Activated naive CD4-positive, alpha-beta T cell treated with anti-CD3 and anti-CD28 coated beads, Interleukin-2, amount 10 ng/mL, durations not matched to agents 7 days and 5 days (primary cell): Measurements from ENCODE around the gene SOSTDC1.
A peak's percentile ranks its signal among the peaks of the same experiment; 100 is the strongest.
"Not testable (repeated sequence)": the region's sequence is repeated elsewhere in the genome, so short reads cannot be mapped to it uniquely, and the experiment has no call there.

Experiments
- CTCF ChIA-PET: fragments of 350-600 bp; sonication (Branson Sonifier 250); formaldehyde crosslinking; loops from one replicate; lab custom pipeline; 2021; ENCODE audit warnings: antibody characterized with exemption; lab: Charles Lee
- DNase-seq: peaks from one replicate; pipeline ENCODE4 v3.0.0-alpha.2; 2020
- H3K27ac Mint-ChIP-seq: one replicate; pipeline ENCODE4 v1.8.0; 2021; ENCODE audit warnings: mild to moderate bottlenecking, moderate library complexity, mixed read lengths
- H3K27me3 Mint-ChIP-seq: one replicate; pipeline ENCODE4 v1.8.0; 2021; ENCODE audit warnings: mild to moderate bottlenecking, mixed read lengths
- H3K36me3 Mint-ChIP-seq: one replicate; pipeline ENCODE4 v1.8.0; 2021; ENCODE audit warnings: mixed read lengths
- H3K4me1 Mint-ChIP-seq: one replicate; pipeline ENCODE4 v1.8.0; 2021; ENCODE audit warnings: mixed read lengths
- H3K4me3 Mint-ChIP-seq: one replicate; pipeline ENCODE4 v1.8.0; 2021; ENCODE audit warnings: mild to moderate bottlenecking, moderate library complexity, mixed read lengths
- H3K9me3 Mint-ChIP-seq: one replicate; pipeline ENCODE4 v1.8.0; 2021; ENCODE audit warnings: mixed read lengths

SOSTDC1 gene, protein sequence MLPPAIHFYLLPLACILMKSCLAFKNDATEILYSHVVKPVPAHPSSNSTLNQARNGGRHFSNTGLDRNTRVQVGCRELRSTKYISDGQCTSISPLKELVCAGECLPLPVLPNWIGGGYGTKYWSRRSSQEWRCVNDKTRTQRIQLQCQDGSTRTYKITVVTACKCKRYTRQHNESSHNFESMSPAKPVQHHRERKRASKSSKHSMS

DNA sequence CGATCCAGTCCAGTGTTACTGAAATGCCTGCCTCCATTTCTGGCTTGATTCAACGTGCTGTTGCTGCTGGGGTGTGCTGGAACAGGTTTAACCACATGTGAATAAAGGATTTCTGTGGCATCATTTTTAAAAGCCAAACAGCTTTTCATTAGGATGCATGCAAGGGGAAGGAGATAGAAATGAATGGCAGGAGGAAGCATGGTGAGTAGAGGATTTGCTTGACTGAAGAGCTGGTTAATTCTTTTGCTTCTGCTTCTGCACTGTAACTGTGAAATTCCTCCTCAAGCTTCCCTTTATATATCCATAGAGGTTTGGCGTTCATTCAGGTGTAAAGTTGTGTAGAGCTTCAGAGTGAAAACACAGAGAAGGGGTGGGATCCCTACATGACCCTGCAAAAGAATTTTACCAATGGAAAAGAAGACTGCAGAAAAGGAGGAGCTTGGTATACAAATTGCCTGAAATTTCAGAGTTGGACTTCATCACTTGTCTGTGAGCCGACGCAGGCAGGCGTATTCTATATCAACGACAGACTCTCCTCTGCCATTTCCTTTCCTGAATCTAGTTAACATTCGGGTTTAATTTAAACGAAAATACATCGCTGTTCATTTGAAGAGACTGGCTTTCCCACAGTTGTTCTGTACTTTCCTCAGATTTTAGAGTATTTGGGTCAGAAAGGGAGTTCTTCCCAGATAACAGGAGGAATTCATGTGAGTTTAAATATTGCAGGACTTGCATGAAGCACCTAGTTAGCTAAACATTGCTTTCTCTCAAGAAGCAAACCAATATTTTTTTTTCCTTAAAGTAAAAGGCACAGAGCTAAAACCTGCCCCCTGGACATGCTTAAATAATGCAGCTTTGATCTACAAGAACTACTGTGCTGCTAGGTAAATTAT lies at the start of gene SOSTDC1:
TSS of gene SOSTDC1 (minus strand) at position 270 of the 893 bp plus-strand sequence. CDS start at position 200, 70 bp downstream.
- Mint-ChIP-seq H3K27ac (no peak within 1 kb of the TSS), H3K36me3 (no peaks in the 10 kb centered on the region), H3K9me3 (no peaks in the 10 kb centered on the region), H3K4me1 (no peaks in the 10 kb centered on the region), H3K27me3 (no peaks in the 10 kb centered on the region), H3K4me3 (no peak within 1 kb of the TSS)
- DNase-seq: no peak
- CTCF ChIA-PET: no interaction called here

DNA sequence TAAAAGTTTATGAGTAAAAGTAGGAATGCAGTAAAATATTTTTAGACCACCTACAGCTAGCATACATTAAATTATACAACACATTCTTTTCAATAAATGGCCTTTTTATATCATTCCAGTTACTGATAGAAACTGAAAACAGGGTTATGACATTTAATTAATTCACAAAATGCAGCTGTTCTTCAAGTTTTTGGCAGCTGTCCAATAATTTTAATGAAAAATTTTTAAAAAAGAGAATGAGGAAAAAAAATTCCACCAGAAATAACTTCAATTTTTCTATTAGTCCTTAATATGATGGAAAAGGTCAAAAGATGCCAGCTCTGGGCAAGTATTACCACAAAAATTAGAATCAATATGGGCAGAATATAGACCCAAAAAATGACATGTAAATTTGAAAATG lies 49.2 kb upstream of the SOSTDC1 start:
- Mint-ChIP-seq H3K27me3 (no peaks in the 10 kb centered on the region), H3K4me3 (no peak overlapping the region), H3K9me3 (no peaks in the 10 kb centered on the region), H3K27ac (no peak overlapping the region), H3K36me3 (no peaks in the 10 kb centered on the region), H3K4me1 (no peaks in the 10 kb centered on the region)
- no peak for DNase-seq
- CTCF ChIA-PET: interaction anchor here (0.6 kb wide), 1 partner anchor 1204 kb away, joined by 3 read pairs; no protein-coding TSS in a partner anchor

DNA sequence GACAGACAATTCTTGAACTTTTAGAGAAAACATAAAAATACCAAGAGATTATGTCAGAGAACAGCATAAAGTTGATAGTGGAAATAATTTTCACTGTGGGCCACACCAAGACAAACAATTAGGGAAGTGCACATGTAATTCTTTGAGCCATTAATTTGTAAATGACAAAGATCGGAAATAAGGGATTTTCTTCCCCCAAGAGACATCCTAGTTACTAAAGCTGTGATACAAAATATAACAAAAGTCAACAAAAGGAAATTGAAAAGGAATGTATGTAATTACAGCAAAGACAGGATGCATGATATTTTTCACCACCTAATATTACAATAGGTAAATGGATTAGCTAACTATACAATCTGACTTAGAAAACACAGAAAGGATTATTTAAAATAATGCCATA lies 48.7 kb upstream of the SOSTDC1 start:
- CTCF ChIA-PET: no interaction called here
- Mint-ChIP-seq H3K9me3 (no peaks in the 10 kb centered on the region), H3K27ac (no peak overlapping the region), H3K27me3 (no peaks in the 10 kb centered on the region), H3K4me3 (no peak overlapping the region), H3K36me3 (no peaks in the 10 kb centered on the region), H3K4me1 (no peaks in the 10 kb centered on the region)
- DNase-seq: no peak

DNA sequence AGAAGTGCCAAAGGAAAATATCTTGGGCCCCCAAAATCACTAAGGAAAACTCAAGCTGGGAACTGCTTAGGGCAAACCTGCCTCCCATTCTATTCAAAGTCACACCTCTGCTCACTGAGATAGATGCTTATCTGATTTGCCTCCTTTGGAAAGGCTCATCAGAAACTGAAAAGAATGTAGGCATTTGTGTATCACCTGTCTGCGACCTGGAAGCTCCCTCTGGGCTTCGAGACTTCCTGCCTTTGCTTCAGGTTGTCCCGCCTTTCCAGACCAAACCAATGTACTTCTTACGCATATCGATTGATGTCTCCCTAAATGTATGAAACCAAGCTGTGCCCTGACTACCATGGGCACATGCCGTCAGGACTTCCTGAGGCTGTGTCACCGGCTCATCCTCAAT lies 46.6 kb upstream of the SOSTDC1 start:
- H3K4me3 Mint-ChIP-seq: no peak overlapping the region
- no peaks in the 10 kb centered on the region for H3K36me3 Mint-ChIP-seq
- no peak for DNase-seq
- no peak overlapping the region for H3K27ac Mint-ChIP-seq
- CTCF ChIA-PET: no interaction called here
- no peaks in the 10 kb centered on the region for H3K9me3 Mint-ChIP-seq
- no peaks in the 10 kb centered on the region for H3K27me3 Mint-ChIP-seq
- H3K4me1 Mint-ChIP-seq: no peaks in the 10 kb centered on the region

DNA sequence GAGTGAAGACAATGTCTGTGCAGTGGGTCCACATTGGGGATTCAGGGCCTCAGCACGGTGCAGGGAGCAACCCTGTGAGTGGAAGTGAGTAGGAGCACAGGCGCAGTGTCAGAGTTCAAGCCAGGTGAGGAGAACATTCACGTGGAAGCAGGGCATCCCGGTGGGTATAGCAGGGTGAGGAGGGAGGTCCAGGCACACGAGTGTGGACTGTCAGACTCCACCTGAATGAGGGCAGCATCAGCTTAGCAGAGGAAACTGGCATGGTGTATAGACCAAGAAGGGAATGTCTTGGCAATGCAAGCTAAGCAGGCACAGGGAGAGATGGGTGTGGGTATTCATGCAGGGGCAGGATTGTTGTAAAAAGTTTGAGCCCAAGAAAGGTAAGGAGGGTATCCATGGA lies 45.8 kb upstream of the SOSTDC1 start:
- CTCF ChIA-PET: no interaction called here
- no peaks in the 10 kb centered on the region for H3K36me3 Mint-ChIP-seq

DNA sequence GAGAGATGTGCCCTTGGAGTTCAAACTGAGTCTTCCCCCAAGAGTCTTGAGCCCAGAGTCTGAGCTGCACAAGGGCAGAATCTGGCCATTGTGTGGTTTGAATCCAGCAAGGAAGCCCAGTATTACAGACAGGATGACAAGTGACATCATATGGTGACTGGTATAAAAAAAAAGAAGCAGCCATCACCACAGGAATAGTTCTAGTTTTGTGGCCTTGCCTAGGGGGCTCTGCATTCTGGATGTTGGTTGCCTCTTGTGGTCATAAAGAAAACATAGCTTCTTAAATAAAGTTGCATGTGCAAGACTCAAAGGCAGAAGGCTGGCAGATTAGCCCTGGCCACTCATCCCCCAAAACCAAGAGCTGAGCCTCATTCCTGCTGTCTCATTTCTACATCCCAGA lies 44.3 kb upstream of the SOSTDC1 start:
- Mint-ChIP-seq H3K27me3 (no peaks in the 10 kb centered on the region), H3K9me3 (no peaks in the 10 kb centered on the region), H3K4me1 (no peaks in the 10 kb centered on the region), H3K27ac (no peak overlapping the region), H3K36me3 (no peaks in the 10 kb centered on the region), H3K4me3 (no peak overlapping the region)
- CTCF ChIA-PET: interaction anchor here (0.5 to 0.6 kb wide), 2 partner anchors 56 to 1399 kb away, joined by 3 to 4 read pairs; no protein-coding TSS in a partner anchor
- DNase-seq: no peak

More for the DNA sequence above, 45.8 kb upstream of the SOSTDC1 start:
- H3K4me3 Mint-ChIP-seq: no peak overlapping the region
- no peaks in the 10 kb centered on the region for H3K9me3 Mint-ChIP-seq
- H3K27me3 Mint-ChIP-seq: no peaks in the 10 kb centered on the region
- no peak overlapping the region for H3K27ac Mint-ChIP-seq
- DNase-seq: no peak
- no peaks in the 10 kb centered on the region for H3K4me1 Mint-ChIP-seq

DNA sequence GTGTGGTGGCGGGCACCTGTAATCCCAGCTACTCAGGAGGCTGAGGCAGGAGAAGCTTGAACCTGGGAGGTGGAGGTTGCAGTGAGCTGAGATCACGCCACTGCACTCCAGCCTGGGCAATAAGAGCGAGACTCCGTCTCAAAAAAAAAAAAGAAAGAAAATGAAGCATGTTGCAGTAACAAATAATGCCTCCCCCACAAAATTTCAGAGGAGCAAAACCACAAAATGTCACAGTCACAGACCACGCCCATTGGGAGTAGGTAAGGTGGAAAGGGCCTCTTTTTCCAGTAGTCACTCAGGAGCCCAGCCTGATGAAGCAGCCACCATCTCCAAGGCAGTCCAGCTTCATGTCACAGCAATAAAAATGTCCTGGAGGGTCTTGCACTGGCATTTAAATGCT lies 40.9 kb upstream of the SOSTDC1 start:
- H3K9me3 Mint-ChIP-seq, H3K4me3 Mint-ChIP-seq, H3K27me3 Mint-ChIP-seq, DNase-seq, H3K27ac Mint-ChIP-seq, CTCF ChIA-PET, H3K36me3 Mint-ChIP-seq, H3K4me1 Mint-ChIP-seq: not testable (repeated sequence)

DNA sequence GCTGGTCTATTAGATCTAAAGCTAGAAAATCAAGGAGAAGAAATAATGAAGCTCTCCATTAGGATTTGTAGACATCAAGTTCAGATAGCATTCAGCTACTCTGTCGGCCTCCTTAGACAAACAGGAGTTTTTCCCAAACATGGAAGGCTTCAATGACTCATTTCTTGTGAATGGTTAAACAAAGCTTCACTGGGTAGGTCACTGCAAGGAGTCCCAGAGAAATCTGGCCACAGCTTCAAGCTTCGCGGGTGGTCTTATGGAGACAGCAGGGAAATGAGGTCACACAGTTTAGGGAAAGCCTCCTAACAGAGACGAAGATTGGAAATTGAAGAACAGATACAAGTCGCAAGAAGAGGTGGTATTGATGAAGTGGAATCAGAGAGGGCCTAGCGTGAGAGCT lies 38.5 kb upstream of the SOSTDC1 start:
- H3K36me3 Mint-ChIP-seq: no peaks in the 10 kb centered on the region
- no peak overlapping the region for H3K27ac Mint-ChIP-seq
- no peak overlapping the region for H3K4me3 Mint-ChIP-seq
- H3K27me3 Mint-ChIP-seq: peaks cover 8% of the 10 kb centered on the region
- CTCF ChIA-PET: no interaction called here
- no peak for DNase-seq
- no peaks in the 10 kb centered on the region for H3K4me1 Mint-ChIP-seq
- H3K9me3 Mint-ChIP-seq: no peaks in the 10 kb centered on the region

DNA sequence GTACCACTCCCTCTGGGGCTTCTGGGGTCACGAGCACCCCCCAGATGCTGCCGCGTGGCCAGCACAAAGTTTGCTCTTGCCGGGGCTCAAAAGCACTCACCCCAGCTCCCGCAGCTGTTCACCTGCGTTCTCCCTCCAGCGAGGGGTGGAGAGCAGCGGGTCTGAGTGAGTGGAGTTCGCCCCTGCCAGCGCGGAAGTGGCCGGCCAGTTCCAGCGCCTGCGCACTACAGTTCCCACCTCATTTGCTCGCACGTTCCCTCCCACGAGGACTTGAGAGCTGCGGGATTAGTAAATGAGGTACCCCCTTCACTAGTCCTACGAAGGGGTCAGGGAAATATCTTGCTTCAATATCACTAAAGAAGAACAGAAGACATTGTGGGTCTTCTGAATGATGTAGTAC lies 36.8 kb upstream of the SOSTDC1 start:
- no peaks in the 10 kb centered on the region for H3K4me1 Mint-ChIP-seq
- CTCF ChIA-PET: no interaction called here
- H3K27ac Mint-ChIP-seq: no peak overlapping the region
- H3K4me3 Mint-ChIP-seq: no peak overlapping the region
- H3K27me3 Mint-ChIP-seq: peaks cover 8% of the 10 kb centered on the region
- DNase-seq: no peak
- no peaks in the 10 kb centered on the region for H3K9me3 Mint-ChIP-seq
- H3K36me3 Mint-ChIP-seq: no peaks in the 10 kb centered on the region

DNA sequence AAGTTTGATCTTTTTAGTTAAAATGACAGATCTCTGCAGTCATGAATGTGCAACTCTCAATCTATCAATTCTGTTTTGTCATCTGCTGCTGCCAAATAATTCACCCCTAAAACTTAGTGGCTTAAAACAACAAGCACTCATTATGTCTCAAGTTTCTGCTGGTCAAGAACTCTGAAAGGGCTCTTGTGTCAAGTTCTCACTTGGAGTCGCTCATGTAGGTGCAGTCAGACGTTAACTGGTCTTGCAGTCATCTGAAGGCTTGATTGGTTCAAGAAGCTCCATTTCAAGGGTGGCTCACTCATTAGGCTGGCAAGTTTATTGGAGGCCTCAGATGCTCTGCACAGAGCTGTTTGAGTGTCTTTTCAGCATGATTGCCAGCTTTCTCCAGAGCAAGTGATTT lies 32.6 kb upstream of the SOSTDC1 start:
- Mint-ChIP-seq H3K4me3 (no peak overlapping the region), H3K4me1 (no peaks in the 10 kb centered on the region)
- no peak for DNase-seq

DNA sequence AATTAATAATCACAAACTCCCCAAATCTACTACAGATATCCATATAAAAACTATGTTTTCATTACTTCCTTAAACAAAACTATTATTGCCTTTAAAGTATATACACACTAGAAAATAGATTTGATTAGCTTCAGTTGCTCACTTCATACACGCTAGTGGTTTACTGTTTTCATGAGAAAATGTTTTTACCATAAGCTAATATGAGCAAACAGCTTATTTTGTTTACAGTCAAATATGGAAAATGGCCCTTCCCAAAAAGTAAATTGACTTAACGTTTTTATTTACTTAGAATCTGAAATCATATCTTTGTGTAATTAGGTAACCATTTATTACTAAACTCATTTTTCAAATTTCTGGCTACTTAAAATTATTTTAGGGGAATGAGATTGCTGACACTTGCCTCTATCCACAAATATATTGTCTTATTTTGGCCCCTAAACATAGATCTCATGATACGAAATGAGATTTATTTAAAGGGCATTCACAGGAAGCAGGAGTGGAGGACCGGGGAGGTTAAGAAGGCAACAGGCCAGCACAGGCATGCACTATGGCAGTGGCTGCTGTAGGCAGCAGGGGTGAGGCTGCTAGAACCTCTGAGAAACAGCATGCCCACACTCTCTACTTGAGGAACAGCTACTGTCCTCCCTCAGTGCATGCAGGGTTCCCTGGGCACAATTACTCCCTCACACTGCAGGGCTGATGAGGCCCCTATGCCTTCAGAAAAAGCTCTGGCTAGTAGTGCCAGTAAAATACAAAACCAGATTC lies 29.6 kb upstream of the SOSTDC1 start:
- peaks cover 7% of the 10 kb centered on the region for H3K4me1 Mint-ChIP-seq
- no peaks in the 10 kb centered on the region for H3K36me3 Mint-ChIP-seq
- no peak overlapping the region for H3K27ac Mint-ChIP-seq
- no peak for DNase-seq
- H3K9me3 Mint-ChIP-seq: no peaks in the 10 kb centered on the region
- CTCF ChIA-PET: interaction anchor here (0.6 kb wide), 1 partner anchor 53 kb away, joined by 3 read pairs; no protein-coding TSS in a partner anchor
- H3K27me3 Mint-ChIP-seq: no peaks in the 10 kb centered on the region
- H3K4me3 Mint-ChIP-seq: no peak overlapping the region

More for the DNA sequence above, 32.6 kb upstream of the SOSTDC1 start:
- CTCF ChIA-PET: no interaction called here
- Mint-ChIP-seq H3K36me3 (no peaks in the 10 kb centered on the region), H3K27ac (no peak overlapping the region), H3K27me3 (peaks cover 3% of the 10 kb centered on the region), H3K9me3 (no peaks in the 10 kb centered on the region)

DNA sequence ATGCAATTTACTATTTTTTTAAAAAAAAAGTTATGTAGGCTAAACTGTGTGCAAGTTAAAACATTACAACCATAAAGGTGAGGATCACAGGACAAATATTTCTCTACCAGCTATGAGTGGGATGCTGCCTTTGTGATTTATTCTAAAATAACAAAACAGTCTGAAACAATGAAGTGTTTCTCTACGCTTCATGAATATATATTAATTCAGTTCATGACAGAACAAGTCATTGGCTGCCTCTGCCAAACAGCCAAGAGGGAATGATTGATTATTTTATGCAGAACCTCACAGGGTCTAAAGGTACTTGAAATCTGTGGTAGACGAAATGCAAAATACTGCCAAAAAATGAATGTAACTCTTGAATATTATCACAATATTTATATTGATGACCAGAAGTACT lies 29.0 kb upstream of the SOSTDC1 start:
- DNase-seq: no peak
- H3K27ac Mint-ChIP-seq: no peak overlapping the region
- peaks cover 7% of the 10 kb centered on the region for H3K4me1 Mint-ChIP-seq
- no peaks in the 10 kb centered on the region for H3K36me3 Mint-ChIP-seq
- no peaks in the 10 kb centered on the region for H3K9me3 Mint-ChIP-seq
- no peak overlapping the region for H3K4me3 Mint-ChIP-seq
- H3K27me3 Mint-ChIP-seq: no peaks in the 10 kb centered on the region
- CTCF ChIA-PET: interaction anchor here (0.6 kb wide), 1 partner anchor 53 kb away, joined by 3 read pairs; no protein-coding TSS in a partner anchor

DNA sequence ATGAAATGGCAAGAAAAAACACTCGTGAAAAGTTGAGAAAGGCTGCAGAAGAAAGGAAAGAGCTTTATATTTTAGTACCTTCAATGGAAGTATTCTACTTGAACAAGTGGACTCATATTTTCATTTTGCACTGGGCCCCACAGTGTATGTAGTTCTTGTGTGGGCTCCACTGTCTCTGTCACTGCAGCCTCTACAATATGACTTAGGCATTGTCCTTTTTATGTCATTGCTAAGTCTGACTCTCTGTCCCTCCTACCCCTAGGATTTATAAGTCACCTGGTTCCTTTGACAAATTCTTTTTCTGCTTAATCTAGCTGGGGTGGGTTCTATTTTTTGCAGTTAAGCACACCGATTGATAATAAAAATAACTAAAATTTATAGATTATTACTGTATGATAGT lies 27.7 kb upstream of the SOSTDC1 start:
- no peak for DNase-seq
- no peaks in the 10 kb centered on the region for H3K9me3 Mint-ChIP-seq
- H3K36me3 Mint-ChIP-seq: no peaks in the 10 kb centered on the region
- no peak overlapping the region for H3K27ac Mint-ChIP-seq
- CTCF ChIA-PET: no interaction called here
- no peak overlapping the region for H3K4me3 Mint-ChIP-seq
- peaks cover 7% of the 10 kb centered on the region for H3K4me1 Mint-ChIP-seq
- H3K27me3 Mint-ChIP-seq: no peaks in the 10 kb centered on the region

DNA sequence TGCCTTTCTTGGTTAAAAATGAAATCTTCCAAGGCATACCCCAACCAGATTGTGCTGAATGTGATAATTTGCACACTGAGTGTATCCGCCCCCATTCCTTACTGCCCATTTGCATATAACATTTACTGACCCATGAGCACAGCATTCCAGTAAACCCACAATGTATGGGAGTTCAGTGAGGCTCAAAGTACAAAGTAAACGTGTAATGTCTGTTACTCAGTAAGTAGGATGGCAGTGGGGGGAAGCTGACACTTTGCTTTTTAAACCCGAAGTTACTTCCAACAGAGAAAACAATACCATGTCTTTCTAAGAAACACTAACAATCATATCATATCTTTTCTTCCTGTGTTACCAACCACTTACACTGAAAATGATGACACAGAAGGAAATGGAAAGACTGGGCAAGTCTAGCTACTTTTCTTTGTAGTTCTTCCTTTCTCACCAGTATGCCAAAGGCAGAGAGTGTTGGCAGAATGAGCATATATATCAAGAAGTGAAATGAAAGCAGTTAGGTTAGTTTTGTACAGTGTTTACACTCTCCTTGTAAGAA lies 27.1 kb upstream of the SOSTDC1 start:
- CTCF ChIA-PET: interaction anchor here (0.6 kb wide), 1 partner anchor 126 kb away, joined by 3 read pairs; no protein-coding TSS in a partner anchor
- H3K36me3 Mint-ChIP-seq: no peaks in the 10 kb centered on the region
- no peaks in the 10 kb centered on the region for H3K9me3 Mint-ChIP-seq
- H3K4me1 Mint-ChIP-seq: peaks cover 7% of the 10 kb centered on the region
- H3K27me3 Mint-ChIP-seq: no peaks in the 10 kb centered on the region
- no peak for DNase-seq
- H3K27ac Mint-ChIP-seq: peak overlapping the region; percentile 16
- H3K4me3 Mint-ChIP-seq: no peak overlapping the region
